WERI-Rb-1 (cell line): Measurements from ENCODE around the gene ARID1A.

Experiments used
- DNase-seq: peaks from one replicate; pipeline ENCODE4 v3.0.0-alpha.2; 2020
- H3K27ac ChIP-seq: fragments of 250-450 bp; sonication (Bioruptor Pico); 2 replicates; pipeline ENCODE4 v1.5.1; 2020; ENCODE audit warnings: mild to moderate bottlenecking, moderate library complexity
- H3K27me3 ChIP-seq: fragments of 250-450 bp; sonication (Bioruptor Pico); 2 replicates; pipeline ENCODE4 v1.5.1; 2021; ENCODE audit warnings: mild to moderate bottlenecking, low read depth, moderate library complexity; ENCODE audit not compliant: insufficient read depth, severe bottlenecking
- H3K36me3 ChIP-seq: fragments of 250-450 bp; sonication (Bioruptor Pico); 2 replicates; pipeline ENCODE4 v1.5.1; 2020; ENCODE audit warnings: mild to moderate bottlenecking, moderate library complexity
- H3K4me3 ChIP-seq: 2 replicates; pipeline ENCODE4 v1.5.1; 2011; ENCODE audit warnings: low read depth, mild to moderate bottlenecking, control low read depth, low read length
- H3K9me3 ChIP-seq: fragments of 250-450 bp; sonication (Bioruptor Pico); 2 replicates; pipeline ENCODE4 v1.5.1; 2021; ENCODE audit warnings: mild to moderate bottlenecking, moderate library complexity; ENCODE audit not compliant: severe bottlenecking
- TF ChIP-seq, protein P1 (sequence below): IDR thresholded peaks from 2 replicates; pipeline ENCODE4 v1.5.1; 2011; ENCODE audit warnings: low read depth, mild to moderate bottlenecking, control low read depth, inconsistent platforms, low read length

Gene ARID1A

DNA sequence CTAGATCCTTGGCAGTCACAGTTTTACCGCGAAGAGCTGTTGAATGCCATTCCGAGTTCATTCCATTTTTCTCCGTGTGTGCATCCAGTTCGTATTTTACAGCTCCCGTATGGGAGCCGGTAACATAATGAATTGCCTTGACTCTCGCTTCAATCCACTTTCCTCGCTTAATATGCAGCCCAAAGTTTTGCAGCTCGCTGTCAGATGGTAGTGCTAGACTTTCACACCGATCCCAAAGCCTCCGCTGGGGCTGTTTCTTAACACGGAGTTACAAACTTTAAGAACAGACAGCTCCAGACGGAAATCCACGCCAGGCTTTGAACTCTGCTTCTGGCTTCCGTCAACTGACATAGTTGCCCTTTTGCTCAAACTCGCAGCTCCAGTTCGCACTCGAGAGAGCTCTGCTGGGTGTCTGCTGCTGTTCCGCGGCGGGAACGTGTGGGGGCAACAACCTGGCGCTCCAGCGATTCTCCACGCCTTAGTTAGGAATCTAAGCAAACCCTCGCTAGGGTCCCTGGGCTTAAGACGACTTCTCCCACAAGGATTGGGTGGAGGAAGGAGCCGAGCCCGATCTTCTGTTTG lies 3.5 kb upstream of the ARID1A start:
- H3K27me3 ChIP-seq = no peaks in the 10 kb centered on the region
- peaks cover 4% of the 10 kb centered on the region for H3K36me3 ChIP-seq
- peak; percentile 91 for DNase-seq
- peak overlapping the region; percentile 92 for H3K27ac ChIP-seq
- TF ChIP-seq, protein P1, sequence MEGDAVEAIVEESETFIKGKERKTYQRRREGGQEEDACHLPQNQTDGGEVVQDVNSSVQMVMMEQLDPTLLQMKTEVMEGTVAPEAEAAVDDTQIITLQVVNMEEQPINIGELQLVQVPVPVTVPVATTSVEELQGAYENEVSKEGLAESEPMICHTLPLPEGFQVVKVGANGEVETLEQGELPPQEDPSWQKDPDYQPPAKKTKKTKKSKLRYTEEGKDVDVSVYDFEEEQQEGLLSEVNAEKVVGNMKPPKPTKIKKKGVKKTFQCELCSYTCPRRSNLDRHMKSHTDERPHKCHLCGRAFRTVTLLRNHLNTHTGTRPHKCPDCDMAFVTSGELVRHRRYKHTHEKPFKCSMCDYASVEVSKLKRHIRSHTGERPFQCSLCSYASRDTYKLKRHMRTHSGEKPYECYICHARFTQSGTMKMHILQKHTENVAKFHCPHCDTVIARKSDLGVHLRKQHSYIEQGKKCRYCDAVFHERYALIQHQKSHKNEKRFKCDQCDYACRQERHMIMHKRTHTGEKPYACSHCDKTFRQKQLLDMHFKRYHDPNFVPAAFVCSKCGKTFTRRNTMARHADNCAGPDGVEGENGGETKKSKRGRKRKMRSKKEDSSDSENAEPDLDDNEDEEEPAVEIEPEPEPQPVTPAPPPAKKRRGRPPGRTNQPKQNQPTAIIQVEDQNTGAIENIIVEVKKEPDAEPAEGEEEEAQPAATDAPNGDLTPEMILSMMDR = 0 out of 2 replicates have a peak, but pooled peaks have one; percentile 15
- H3K9me3 ChIP-seq = no peaks in the 10 kb centered on the region
- peak overlapping the region; percentile 84 for H3K4me3 ChIP-seq

GRCh38 chr1:26692793-26693490 lies 2.9 kb upstream of the ARID1A start:
- Histone ChIP-seq H3K36me3 (peaks cover 6% of the 10 kb centered on the region), H3K27me3 (no peaks in the 10 kb centered on the region), H3K4me3 (peak overlapping the region; percentile 84), H3K9me3 (no peaks in the 10 kb centered on the region), H3K27ac (peak overlapping the region; percentile 92)
- peak; percentile 97 for DNase-seq
- TF ChIP-seq, protein P1 = no peak

- DNase-seq = no peak
- Histone ChIP-seq H3K9me3 (no peaks in the 10 kb centered on the region), H3K27ac (peak overlapping the region; percentile 92), H3K27me3 (no peaks in the 10 kb centered on the region), H3K4me3 (peak overlapping the region; percentile 84), H3K36me3 (peaks cover 14% of the 10 kb centered on the region)
- TF ChIP-seq, protein P1 = no peak
Measured at GRCh38 chr1:26693599-26694572, 1.9 kb upstream of the ARID1A start.

DNA sequence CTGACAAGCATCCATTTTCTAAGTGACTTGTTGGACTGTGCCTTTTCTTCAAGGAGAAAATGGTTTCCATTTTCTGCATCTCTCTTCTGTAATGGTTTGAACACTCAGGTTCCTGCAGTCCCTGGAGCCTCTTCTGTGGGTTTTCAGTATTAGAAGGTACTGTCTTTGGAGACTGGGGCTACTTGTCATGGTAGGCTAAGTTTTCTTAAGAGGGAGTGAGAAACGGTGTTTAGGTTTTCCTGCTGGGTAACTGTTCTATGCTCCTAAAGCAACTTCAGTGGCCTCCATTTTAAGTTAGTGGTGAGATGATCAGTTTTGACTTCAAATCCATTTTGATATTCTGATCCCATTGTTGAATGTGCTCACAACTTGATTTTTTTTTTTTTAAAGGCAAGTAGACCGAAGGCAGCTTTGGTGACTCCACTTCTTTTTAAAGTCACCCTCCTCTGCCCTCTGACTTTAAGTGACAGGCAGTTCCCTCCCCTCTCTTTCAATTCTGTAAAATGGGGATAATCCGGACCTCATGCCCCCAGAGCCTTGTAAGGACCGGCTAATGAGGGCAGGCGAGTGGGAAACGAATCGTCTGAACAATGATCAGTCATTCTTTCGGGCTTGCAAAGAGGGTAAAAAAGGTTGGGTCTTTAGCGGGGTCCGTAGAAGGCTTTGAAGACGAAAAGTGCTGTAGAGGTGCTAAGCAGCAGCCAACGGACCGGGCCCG lies 1.0 kb upstream of the ARID1A start:
- Histone ChIP-seq H3K27ac (peak overlapping the region; percentile 99), H3K36me3 (peaks cover 22% of the 10 kb centered on the region), H3K9me3 (no peaks in the 10 kb centered on the region), H3K4me3 (peak overlapping the region; percentile 86), H3K27me3 (no peaks in the 10 kb centered on the region)
- peak; percentile 14 for DNase-seq
- TF ChIP-seq, protein P1 = no peak

DNA sequence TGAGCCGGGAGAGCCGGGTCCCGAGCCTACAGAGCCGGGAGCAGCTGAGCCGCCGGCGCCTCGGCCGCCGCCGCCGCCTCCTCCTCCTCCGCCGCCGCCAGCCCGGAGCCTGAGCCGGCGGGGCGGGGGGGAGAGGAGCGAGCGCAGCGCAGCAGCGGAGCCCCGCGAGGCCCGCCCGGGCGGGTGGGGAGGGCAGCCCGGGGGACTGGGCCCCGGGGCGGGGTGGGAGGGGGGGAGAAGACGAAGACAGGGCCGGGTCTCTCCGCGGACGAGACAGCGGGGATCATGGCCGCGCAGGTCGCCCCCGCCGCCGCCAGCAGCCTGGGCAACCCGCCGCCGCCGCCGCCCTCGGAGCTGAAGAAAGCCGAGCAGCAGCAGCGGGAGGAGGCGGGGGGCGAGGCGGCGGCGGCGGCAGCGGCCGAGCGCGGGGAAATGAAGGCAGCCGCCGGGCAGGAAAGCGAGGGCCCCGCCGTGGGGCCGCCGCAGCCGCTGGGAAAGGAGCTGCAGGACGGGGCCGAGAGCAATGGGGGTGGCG lies 371 bp downstream of the ARID1A start:
- Histone ChIP-seq H3K27me3 (no peaks in the 10 kb centered on the region), H3K4me3 (peak overlapping the region; percentile 86), H3K27ac (peak overlapping the region; percentile 99), H3K36me3 (peaks cover 31% of the 10 kb centered on the region), H3K9me3 (no peaks in the 10 kb centered on the region)
- peak; percentile 14 for DNase-seq
- TF ChIP-seq, protein P1 = no peak
